Sigmoid colon (tissue), 7 donors: ENCODE data around the gene CEMIP. TPM values are rescaled to one million over a fixed set of nuclear protein-coding genes. Genes with fewer than 3 reads are reported as not detected.
A peak's percentile ranks its signal among the peaks of the same experiment; 100 is the strongest.

Source experiments
- DNase-seq: peaks from one replicate; pipeline ENCODE4 v3.0.0-alpha.2; 2019
- H3K27ac ChIP-seq, 4 donors: fragments of 200-600 bp; sonication (generic); one replicate each; pipeline ENCODE4 v1.5.1; 2016 to 2019; ENCODE audit warnings: mild to moderate bottlenecking in 1 of 4
- H3K27me3 ChIP-seq, 3 donors: fragments of 200-600 bp; sonication (generic); one replicate each; pipeline ENCODE4 v1.5.1; 2019; ENCODE audit warnings: mild to moderate bottlenecking in 1 of 3
- H3K36me3 ChIP-seq, 4 donors: fragments of 200-600 bp; sonication (generic); one replicate each; pipeline ENCODE4 v1.5.1; 2016 to 2019
- H3K4me1 ChIP-seq, 4 donors: fragments of 200-600 bp; sonication (generic); one replicate each; pipeline ENCODE4 v1.5.1; 2017 to 2019
- H3K4me3 ChIP-seq, 4 donors: fragments of 200-600 bp; sonication (generic); one replicate each; pipeline ENCODE4 v1.5.1; 2017 to 2019; ENCODE audit warnings: mild to moderate bottlenecking in 2 of 4, moderate library complexity in 1 of 4
- H3K9me3 ChIP-seq, 4 donors: fragments of 200-600 bp in 3 of 4; sonication (generic) in 3 of 4; one replicate each; pipeline versions ENCODE4 v1.5.1 to v1.6.1; 2013 to 2019
- EP300 ChIP-seq, 4 donors: sonication (generic); formaldehyde crosslinking; IDR thresholded peaks; one replicate each; pipeline ENCODE4 v1.6.1; 2017; ENCODE audit warnings: antibody characterized with exemption in 4 of 4
- POLR2A ChIP-seq, 2 donors: fragments of 450-650 bp; IDR thresholded peaks; one replicate each; pipeline ENCODE4 v1.6.1; 2016; ENCODE audit warnings: antibody characterized with exemption in 2 of 2, mild to moderate bottlenecking in 2 of 2, moderate library complexity in 2 of 2
- POLR2AphosphoS5 ChIP-seq, 4 donors: sonication (generic); formaldehyde crosslinking; IDR thresholded peaks; one replicate each; pipeline ENCODE4 v1.6.1; 2017; ENCODE audit warnings: antibody characterized with exemption in 4 of 4
- WGBS, 2 donors: extraction: QIAGEN DNeasy Blood & Tissue Kit; methylation state at CpG; one replicate each; pipeline ENCODE4 v1.1.7; 2013; 5-methylcytosine and 5-hydroxymethylcytosine counted together
- intact Hi-C: fragments of 100-400 bp; cut with DNase I; formaldehyde crosslinking; loops from one replicate; pipeline ENCODE4 v1.15.1; 2023
- polyA plus RNA-seq, 3 donors: library from polyadenylated mRNA; stranded (reverse); fragments of 200-250 nt; gene quantifications; one replicate each; pipeline ENCODE4 v1.2.3, GENCODE V29; 2013
- total RNA-seq, 4 donors: library from RNA; depleted of rRNA; stranded (reverse); fragments of >200 nt; gene quantifications; one replicate each; pipeline ENCODE4 v1.1.0, GENCODE V29; 2016
- TF ChIP-seq, protein P1 (sequence below), 4 experiments: fragments of 450-650 bp in 3 of 4; fragments of 200-600 bp in 1 of 4; IDR thresholded peaks; one replicate each; pipeline ENCODE4 v1.5.1; 2016 to 2019; ENCODE audit warnings: antibody characterized with exemption in 4 of 4, mild to moderate bottlenecking in 3 of 4, moderate library complexity in 2 of 4
- donor health status: healthy with polysubstance abuse.
- donor health status: Bipolar disorder and iron deficiency.
- donor health status: healthy.

The CEMIP gene
- total and polyA plus RNA-seq, 7 donors, result under 0.01 to 2.1 (median under 0.01) TPM; not detected in 2

DNA sequence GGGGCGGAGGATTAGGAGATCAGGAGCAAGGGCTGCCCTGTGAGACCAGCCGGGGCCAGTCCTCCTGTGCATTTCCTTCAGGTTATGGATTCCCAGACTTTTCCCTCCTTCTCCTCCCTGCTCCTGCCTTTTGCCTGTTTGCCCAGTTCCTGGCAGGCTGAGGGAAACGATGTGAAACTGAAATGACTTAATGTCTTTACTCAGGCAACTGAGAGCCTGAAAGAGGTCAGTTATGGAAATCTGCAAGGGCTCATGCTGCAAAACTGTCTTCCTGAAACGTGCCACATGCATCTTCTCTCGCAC, 153.3 kb downstream of the CEMIP start:
- DNase-seq, result no peak
- intact Hi-C loops, result loop anchor here (5.0 to 10.0 kb wide), 2 partner anchors 70 to 238 kb away; partner anchors contain the start of gene ABHD17C
- Histone ChIP-seq H3K27ac (peak overlapping the region; percentile 36 to 85 (median 78)), H3K36me3 (no peaks in the 10 kb centered on the region), H3K4me3 (no peak overlapping the region), H3K27me3 (no peaks in the 10 kb centered on the region), H3K4me1 (peaks cover 0 to 57% (median 50%) of the 10 kb centered on the region in 4 donors), H3K9me3 (no peaks in the 10 kb centered on the region)
- WGBS, 2 donors, result 80 to 85% methylated on average over 5 of the region's 5 CpGs
- TF ChIP-seq POLR2AphosphoS5 (IDR thresholded peaks at IDR 0.05), result no peak
- TF ChIP-seq POLR2A (IDR thresholded peaks at IDR 0.05), result no peak
- TF ChIP-seq, protein P1, sequence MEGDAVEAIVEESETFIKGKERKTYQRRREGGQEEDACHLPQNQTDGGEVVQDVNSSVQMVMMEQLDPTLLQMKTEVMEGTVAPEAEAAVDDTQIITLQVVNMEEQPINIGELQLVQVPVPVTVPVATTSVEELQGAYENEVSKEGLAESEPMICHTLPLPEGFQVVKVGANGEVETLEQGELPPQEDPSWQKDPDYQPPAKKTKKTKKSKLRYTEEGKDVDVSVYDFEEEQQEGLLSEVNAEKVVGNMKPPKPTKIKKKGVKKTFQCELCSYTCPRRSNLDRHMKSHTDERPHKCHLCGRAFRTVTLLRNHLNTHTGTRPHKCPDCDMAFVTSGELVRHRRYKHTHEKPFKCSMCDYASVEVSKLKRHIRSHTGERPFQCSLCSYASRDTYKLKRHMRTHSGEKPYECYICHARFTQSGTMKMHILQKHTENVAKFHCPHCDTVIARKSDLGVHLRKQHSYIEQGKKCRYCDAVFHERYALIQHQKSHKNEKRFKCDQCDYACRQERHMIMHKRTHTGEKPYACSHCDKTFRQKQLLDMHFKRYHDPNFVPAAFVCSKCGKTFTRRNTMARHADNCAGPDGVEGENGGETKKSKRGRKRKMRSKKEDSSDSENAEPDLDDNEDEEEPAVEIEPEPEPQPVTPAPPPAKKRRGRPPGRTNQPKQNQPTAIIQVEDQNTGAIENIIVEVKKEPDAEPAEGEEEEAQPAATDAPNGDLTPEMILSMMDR (IDR thresholded peaks at IDR 0.05), result no peak
- no peak for TF ChIP-seq EP300 (IDR thresholded peaks at IDR 0.05)

DNA sequence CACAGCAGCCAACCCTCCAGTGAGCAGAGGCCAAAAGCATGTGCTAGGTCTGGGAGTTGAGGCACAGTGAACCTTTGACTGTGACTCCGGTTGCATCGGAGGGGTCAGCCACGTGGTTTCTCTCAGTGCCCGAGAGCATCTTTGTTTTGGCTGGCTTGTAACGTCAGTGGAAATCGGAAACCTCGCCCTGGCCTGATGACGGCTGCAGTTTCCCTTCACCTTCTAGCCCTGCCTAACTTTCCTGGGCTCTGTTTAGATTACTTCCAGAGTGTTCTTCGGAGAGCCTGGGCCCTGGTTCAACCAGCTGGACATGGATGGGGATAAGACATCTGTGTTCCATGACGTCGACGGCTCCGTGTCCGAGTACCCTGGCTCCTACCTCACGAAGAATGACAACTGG, 153.8 kb downstream of the CEMIP start:
- TF ChIP-seq, protein P1 (IDR thresholded peaks at IDR 0.05), result no peak
- no peak for TF ChIP-seq POLR2A (IDR thresholded peaks at IDR 0.05)
- TF ChIP-seq EP300 (IDR thresholded peaks at IDR 0.05), result peak; percentile 52 to 92 (median 64)
- peak; percentile 63 to 79 (median 67) for TF ChIP-seq POLR2AphosphoS5 (IDR thresholded peaks at IDR 0.05)
- H3K36me3 ChIP-seq, result no peaks in the 10 kb centered on the region
- WGBS, 2 donors, result 80 to 84% methylated on average over 15 of the region's 15 CpGs
- H3K9me3 ChIP-seq, result no peaks in the 10 kb centered on the region
- peak; percentile 93 for DNase-seq
- H3K27ac ChIP-seq, result peak overlapping the region; percentile 36 to 85 (median 78)
- intact Hi-C loops, result loop anchor here (5.0 to 10.0 kb wide), 2 partner anchors 71 to 238 kb away; partner anchors contain the start of gene ABHD17C
- H3K4me3 ChIP-seq, result no peak overlapping the region
- H3K27me3 ChIP-seq, result no peaks in the 10 kb centered on the region
- peaks cover 0 to 57% (median 50%) of the 10 kb centered on the region in 4 donors for H3K4me1 ChIP-seq

DNA sequence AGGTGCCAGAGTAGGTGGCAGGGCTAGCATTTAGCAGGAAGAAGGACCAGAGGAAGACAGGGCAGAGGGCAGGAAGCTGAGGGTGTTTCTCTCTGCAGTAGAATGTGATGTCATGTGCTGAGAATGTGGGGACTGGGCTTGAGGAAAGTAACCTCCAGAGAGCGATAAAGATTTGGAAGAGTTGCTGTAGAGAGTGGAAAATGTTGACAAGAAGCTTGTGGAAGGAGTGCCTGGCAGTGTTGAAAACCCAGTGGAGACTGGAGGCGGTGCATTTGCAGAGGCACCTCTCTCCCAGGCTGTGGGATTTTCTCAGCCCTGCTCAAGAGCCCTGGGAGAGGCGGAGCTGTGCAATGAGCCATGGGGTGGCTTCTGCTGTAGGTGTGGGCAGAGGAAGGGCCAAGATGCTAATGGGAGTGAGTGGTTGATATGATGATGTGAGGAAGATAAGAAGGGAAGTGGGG, 155.6 kb downstream of the CEMIP start:
- intact Hi-C loops, result loop anchor here (5.0 to 10.0 kb wide), 2 partner anchors 72 to 240 kb away; partner anchors contain the start of gene ABHD17C
- no peak overlapping the region for H3K4me3 ChIP-seq
- 95 to 96% methylated on average over 3 of the region's 3 CpGs for WGBS, 2 donors
- no peaks in the 10 kb centered on the region for H3K36me3 ChIP-seq
- no peaks in the 10 kb centered on the region for H3K27me3 ChIP-seq
- DNase-seq, result no peak
- TF ChIP-seq POLR2AphosphoS5 (IDR thresholded peaks at IDR 0.05) (no peak), EP300 (IDR thresholded peaks at IDR 0.05) (no peak), POLR2A (IDR thresholded peaks at IDR 0.05) (no peak)
- TF ChIP-seq, protein P1 (IDR thresholded peaks at IDR 0.05), result no peak
- peaks cover 0 to 65% (median 56%) of the 10 kb centered on the region in 4 donors for H3K4me1 ChIP-seq
- H3K9me3 ChIP-seq, result no peaks in the 10 kb centered on the region
- H3K27ac ChIP-seq, result peak overlapping the region in 3 of 4 donors; percentile 69 to 89 (median 76)

DNA sequence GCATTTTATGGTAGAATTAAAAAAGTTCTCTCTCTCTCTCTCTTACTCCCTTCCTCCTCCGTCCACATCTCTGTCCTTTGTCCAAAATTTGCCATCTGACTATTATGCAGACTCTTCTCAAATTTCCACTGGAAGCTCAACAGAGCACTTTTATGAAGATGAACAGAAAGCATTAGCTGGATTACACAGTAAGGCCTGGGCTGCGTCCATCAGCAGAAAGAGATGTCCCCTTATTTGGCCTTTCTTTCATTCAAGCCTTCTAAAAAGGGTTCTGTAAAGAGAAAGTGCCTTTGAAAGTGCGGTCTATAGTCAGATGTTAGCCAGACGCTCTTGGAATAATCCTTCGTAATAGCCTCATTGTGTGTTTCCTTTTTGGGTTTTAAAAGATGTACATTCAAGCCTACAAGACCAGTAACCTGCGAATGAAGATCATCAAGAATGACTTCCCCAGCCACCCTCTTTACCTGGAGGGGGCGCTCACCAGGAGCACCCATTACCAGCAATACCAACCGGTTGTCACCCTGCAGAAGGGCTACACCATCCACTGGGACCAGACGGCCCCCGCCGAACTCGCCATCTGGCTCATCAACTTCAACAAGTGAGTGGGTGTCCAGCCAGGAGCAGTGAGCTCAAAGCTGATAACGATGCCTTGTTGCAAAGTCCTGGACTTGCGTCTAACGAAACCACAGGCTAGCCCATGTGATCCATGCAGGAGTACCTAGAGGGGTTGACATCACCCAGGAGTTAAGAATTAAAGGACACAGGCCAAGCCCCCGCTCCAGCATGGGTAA, 157.3 kb downstream of the CEMIP start:
- no peak overlapping the region for H3K4me3 ChIP-seq

DNA sequence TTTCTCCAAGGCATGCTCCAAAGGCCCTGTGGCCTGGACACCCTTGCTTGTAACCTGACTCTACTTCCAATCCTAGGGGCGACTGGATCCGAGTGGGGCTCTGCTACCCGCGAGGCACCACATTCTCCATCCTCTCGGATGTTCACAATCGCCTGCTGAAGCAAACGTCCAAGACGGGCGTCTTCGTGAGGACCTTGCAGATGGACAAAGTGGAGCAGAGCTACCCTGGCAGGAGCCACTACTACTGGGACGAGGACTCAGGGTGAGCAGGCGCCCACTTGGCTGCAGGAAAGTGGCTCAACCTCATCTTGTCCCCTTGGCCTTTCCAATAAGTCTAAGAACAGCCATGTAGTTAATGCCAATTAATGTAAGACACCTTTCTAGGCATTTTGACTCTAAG, 158.5 kb downstream of the CEMIP start:
- H3K27ac ChIP-seq, result peak overlapping the region in 3 of 4 donors; percentile 69 to 89 (median 76)
- no peaks in the 10 kb centered on the region for H3K9me3 ChIP-seq
- TF ChIP-seq POLR2AphosphoS5 (IDR thresholded peaks at IDR 0.05), result no peak
- TF ChIP-seq, protein P1 (IDR thresholded peaks at IDR 0.05), result no peak
- TF ChIP-seq EP300 (IDR thresholded peaks at IDR 0.05), result no peak
- TF ChIP-seq POLR2A (IDR thresholded peaks at IDR 0.05), result no peak
- H3K4me1 ChIP-seq, result peaks cover 0 to 65% (median 56%) of the 10 kb centered on the region in 4 donors
- H3K27me3 ChIP-seq, result no peaks in the 10 kb centered on the region
- DNase-seq, result no peak
- WGBS, 2 donors, result 96 to 98% methylated on average over 12 of the region's 12 CpGs
- intact Hi-C loops, result loop anchor here (2.0 to 10.0 kb wide), 2 partner anchors 121 to 243 kb away; partner anchors contain the start of gene ABHD17C
- no peak overlapping the region for H3K4me3 ChIP-seq
- H3K36me3 ChIP-seq, result peaks cover 0 to 5% (median 0%) of the 10 kb centered on the region in 4 donors

More for the DNA sequence above, 157.3 kb downstream of the CEMIP start:
- H3K4me1 ChIP-seq, result peaks cover 0 to 74% (median 66%) of the 10 kb centered on the region in 4 donors
- no peaks in the 10 kb centered on the region for H3K36me3 ChIP-seq
- H3K27me3 ChIP-seq, result no peaks in the 10 kb centered on the region
- 95 to 96% methylated on average over 16 of the region's 16 CpGs for WGBS, 2 donors
- peak overlapping the region in 3 of 4 donors; percentile 69 to 89 (median 76) for H3K27ac ChIP-seq
- peak; percentile 54 to 87 (median 62) for TF ChIP-seq EP300 (IDR thresholded peaks at IDR 0.05)
- peak; percentile 89 to 96 (median 92) for TF ChIP-seq POLR2AphosphoS5 (IDR thresholded peaks at IDR 0.05)
- TF ChIP-seq POLR2A (IDR thresholded peaks at IDR 0.05), result no peak
- no peaks in the 10 kb centered on the region for H3K9me3 ChIP-seq
- peak; percentile 79 for DNase-seq
- intact Hi-C loops, result loop anchor here (2.0 to 10.0 kb wide), 2 partner anchors 120 to 242 kb away; partner anchors contain the start of gene ABHD17C
